ENCODE results near the gene PIGK. TPM values are rescaled to one million over a fixed set of nuclear protein-coding genes. Genes with fewer than 3 reads are reported as not detected.
A peak's percentile ranks its signal among the peaks of the same experiment; 100 is the strongest.

Gene PIGK
- total and polyA plus RNA-seq, 7 donors, result 4.6 to 20.0 (median 15.9) TPM

DNA sequence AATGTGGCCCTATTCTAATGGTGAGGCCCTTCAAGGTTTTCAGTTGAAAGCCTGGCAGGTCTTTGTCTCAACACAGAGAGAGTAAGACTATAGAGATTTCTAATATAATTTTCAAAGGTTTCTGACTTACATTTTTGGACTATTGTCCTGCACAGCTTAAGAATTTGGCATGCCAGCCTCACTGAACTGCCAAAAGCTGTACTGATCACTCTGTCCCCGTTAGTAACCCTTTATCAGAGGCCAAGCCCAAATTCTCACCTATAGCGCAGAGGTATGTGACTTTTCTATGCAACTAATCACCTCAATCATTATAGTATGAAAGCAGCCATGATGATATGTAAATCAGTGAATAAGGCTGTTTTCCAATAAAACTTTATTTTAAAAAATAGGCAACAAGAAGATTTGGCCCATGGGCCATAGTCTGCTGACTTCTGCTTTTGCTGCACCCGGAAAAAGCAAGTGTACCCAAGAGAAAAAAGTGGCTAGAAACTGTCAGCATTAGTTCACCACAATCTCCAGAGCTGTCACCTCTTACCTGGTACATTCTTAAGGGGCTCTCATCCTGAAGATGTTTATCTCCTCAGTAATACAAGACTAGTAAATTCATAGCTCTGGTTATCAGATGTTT lies 85.4 kb downstream of the PIGK start:
- Histone ChIP-seq H3K27ac (no peak overlapping the region), H3K36me3 (no peaks in the 10 kb centered on the region), H3K4me1 (no peaks in the 10 kb centered on the region), H3K27me3 (no peaks in the 10 kb centered on the region), H3K9me3 (no peaks in the 10 kb centered on the region), H3K4me3 (no peak overlapping the region)
- no peak for DNase-seq
- intact Hi-C loops (cut with DNase I), result no loop called here
- 93 to 94% methylated on average over 3 of the region's 3 CpGs for WGBS, 2 donors
- TF ChIP-seq EP300 (IDR thresholded peaks at IDR 0.05), result no peak

DNA sequence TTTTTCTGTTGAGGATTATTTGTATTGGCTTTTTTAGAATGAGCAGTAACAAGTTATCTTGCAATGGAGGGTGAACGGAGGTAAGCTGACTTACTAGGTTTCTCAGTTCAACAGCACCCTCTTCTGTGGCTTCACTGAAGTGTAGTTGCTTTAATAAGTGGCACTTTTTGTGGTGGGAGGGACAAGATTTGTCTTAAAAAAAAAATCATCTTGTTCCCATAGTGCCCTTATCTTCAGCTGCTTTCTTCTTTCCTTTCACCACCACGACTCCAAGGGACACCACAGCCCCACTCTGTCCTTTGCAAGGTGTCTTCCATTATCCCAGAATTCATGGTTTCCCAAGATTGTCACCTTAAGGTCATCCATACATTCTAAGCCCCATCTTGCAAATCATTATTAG lies 92.9 kb downstream of the PIGK start:
- TF ChIP-seq, protein P1, sequence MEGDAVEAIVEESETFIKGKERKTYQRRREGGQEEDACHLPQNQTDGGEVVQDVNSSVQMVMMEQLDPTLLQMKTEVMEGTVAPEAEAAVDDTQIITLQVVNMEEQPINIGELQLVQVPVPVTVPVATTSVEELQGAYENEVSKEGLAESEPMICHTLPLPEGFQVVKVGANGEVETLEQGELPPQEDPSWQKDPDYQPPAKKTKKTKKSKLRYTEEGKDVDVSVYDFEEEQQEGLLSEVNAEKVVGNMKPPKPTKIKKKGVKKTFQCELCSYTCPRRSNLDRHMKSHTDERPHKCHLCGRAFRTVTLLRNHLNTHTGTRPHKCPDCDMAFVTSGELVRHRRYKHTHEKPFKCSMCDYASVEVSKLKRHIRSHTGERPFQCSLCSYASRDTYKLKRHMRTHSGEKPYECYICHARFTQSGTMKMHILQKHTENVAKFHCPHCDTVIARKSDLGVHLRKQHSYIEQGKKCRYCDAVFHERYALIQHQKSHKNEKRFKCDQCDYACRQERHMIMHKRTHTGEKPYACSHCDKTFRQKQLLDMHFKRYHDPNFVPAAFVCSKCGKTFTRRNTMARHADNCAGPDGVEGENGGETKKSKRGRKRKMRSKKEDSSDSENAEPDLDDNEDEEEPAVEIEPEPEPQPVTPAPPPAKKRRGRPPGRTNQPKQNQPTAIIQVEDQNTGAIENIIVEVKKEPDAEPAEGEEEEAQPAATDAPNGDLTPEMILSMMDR (IDR thresholded peaks at IDR 0.05), result peak in 3 of 4 experiments; percentile 33 to 49 (median 42)
- TF ChIP-seq POLR2A (IDR thresholded peaks at IDR 0.05) (no peak), EP300 (IDR thresholded peaks at IDR 0.05) (no peak), POLR2AphosphoS5 (IDR thresholded peaks at IDR 0.05) (no peak)
- intact Hi-C loops (cut with DNase I), result loop anchor here (5.0 to 10.0 kb wide), 2 partner anchors 794 to 972 kb away; no protein-coding TSS in a partner anchor

DNA sequence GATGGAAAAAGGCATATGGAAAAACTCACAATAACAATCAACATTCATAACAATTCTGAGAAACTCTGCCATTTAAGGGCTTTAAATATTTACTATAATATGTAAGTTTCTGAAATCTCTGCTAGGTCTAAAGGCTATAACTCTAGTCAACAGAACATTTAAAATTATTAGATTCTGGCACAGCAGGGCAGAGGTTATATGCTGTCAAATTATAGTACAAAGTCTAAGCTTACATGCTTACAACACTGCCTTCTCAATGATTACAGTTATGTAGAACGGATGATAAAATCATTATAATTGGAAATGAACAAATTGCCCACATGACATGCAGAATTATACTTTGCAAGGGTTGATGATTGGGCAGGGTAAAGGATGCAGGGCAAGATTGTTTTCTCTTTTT lies 97.7 kb downstream of the PIGK start:
- Histone ChIP-seq H3K4me1 (no peaks in the 10 kb centered on the region), H3K27me3 (no peaks in the 10 kb centered on the region), H3K27ac (no peak overlapping the region), H3K9me3 (no peaks in the 10 kb centered on the region), H3K36me3 (no peaks in the 10 kb centered on the region), H3K4me3 (no peak overlapping the region)
- TF ChIP-seq, protein P1 (IDR thresholded peaks at IDR 0.05), result no peak
- no peak for TF ChIP-seq EP300 (IDR thresholded peaks at IDR 0.05)
- TF ChIP-seq POLR2AphosphoS5 (IDR thresholded peaks at IDR 0.05), result no peak
- TF ChIP-seq POLR2A (IDR thresholded peaks at IDR 0.05), result no peak
- intact Hi-C loops (cut with DNase I), result loop anchor here (10.0 kb wide), 1 partner anchor 967 kb away; no protein-coding TSS in a partner anchor
- WGBS, 2 donors, result 39 to 87% methylated on average over 1 of the region's 1 CpG
- no peak for DNase-seq

More for the DNA sequence above, 92.9 kb downstream of the PIGK start:
- Histone ChIP-seq H3K36me3 (no peaks in the 10 kb centered on the region), H3K27me3 (no peaks in the 10 kb centered on the region), H3K4me1 (no peaks in the 10 kb centered on the region), H3K9me3 (no peaks in the 10 kb centered on the region), H3K27ac (no peak overlapping the region), H3K4me3 (no peak overlapping the region)
- no peak for DNase-seq
- 8 to 15% methylated on average over 2 of the region's 2 CpGs for WGBS, 2 donors

DNA sequence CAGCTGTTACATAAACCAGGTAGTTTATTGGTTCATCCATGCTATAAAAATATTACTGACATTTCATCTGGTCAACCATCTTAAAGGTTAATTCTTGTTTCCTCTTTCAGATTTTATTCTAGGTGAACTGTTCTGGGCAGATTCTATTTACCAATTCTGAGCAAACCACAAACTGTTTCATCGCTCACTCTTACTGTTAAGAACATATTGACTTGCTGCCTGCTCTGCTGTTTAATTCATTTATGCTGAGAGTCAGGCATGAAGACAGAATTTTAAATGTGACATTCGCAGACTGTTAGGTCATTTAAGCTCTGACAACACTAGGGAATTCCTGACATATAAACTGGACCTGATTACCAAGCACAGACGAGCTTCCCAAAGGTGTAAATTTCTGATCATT lies 98.3 kb downstream of the PIGK start:
- Histone ChIP-seq H3K9me3 (no peaks in the 10 kb centered on the region), H3K27ac (no peak overlapping the region), H3K4me1 (no peaks in the 10 kb centered on the region), H3K4me3 (no peak overlapping the region), H3K27me3 (no peaks in the 10 kb centered on the region), H3K36me3 (no peaks in the 10 kb centered on the region)
- intact Hi-C loops (cut with DNase I), result loop anchor here (10.0 kb wide), 1 partner anchor 966 kb away; no protein-coding TSS in a partner anchor
- TF ChIP-seq, protein P1 (IDR thresholded peaks at IDR 0.05), result no peak
- TF ChIP-seq EP300 (IDR thresholded peaks at IDR 0.05) (no peak), POLR2AphosphoS5 (IDR thresholded peaks at IDR 0.05) (no peak), POLR2A (IDR thresholded peaks at IDR 0.05) (no peak)
- 90 to 91% methylated on average over 3 of the region's 3 CpGs for WGBS, 2 donors
- no peak for DNase-seq

GRCh38 chr1:77118712-77119111 lies 100.5 kb downstream of the PIGK start:
- TF ChIP-seq, protein P1 (IDR thresholded peaks at IDR 0.05), result no peak
- TF ChIP-seq POLR2AphosphoS5 (IDR thresholded peaks at IDR 0.05) (no peak), POLR2A (IDR thresholded peaks at IDR 0.05) (no peak), EP300 (IDR thresholded peaks at IDR 0.05) (no peak)
- 94 to 97% methylated on average over 4 of the region's 4 CpGs for WGBS, 2 donors

More at GRCh38 chr1:77118712-77119111, 100.5 kb downstream of the PIGK start:
- no peaks in the 10 kb centered on the region for H3K4me1 ChIP-seq
- no peaks in the 10 kb centered on the region for H3K36me3 ChIP-seq
- H3K9me3 ChIP-seq, result no peaks in the 10 kb centered on the region
- no peak overlapping the region for H3K27ac ChIP-seq
- H3K27me3 ChIP-seq, result no peaks in the 10 kb centered on the region
- H3K4me3 ChIP-seq, result no peak overlapping the region
- DNase-seq, result no peak
- intact Hi-C loops (cut with DNase I), result no loop called here

All from sigmoid colon (tissue), 7 donors.